HG03060 (cell line): ENCODE results near the gene RAPGEF5.

ENCODE experiments used
- ATAC-seq: cut with Tn5 transposase; IDR thresholded peaks from one replicate; pipeline ENCODE4 v1.9.1; 2021; ENCODE audit warnings: low read depth, moderate number of reproducible peaks; ENCODE audit not compliant: unreplicated experiment

The RAPGEF5 gene

GRCh38 chr7:22356701-22357310 is at the start of gene RAPGEF5:
RAPGEF5 (minus strand) TSS chr7:22357154; CDS start chr7:22357060, 94 bp downstream.
- no peak for ATAC-seq

DNA sequence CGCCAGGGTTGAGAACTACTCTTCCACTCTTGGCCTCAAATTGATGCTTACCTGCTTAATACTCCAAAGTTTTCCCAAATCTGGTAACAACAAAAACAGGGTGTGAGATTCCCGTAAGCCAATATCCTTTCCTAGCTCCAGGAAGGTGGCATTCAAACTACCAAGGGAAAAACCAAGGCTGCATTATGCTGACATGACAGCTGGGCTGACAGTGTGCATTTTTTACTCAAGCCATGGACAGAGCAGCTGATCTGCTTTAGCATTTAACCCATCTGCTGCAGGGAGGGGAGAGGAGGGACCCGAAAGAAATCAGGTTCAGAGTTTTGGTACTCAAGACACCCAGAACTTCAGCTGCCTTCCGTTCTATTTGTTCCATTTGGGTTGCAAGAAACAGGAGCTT is 49.8 kb upstream of the RAPGEF5 start:
- no peak for ATAC-seq

DNA sequence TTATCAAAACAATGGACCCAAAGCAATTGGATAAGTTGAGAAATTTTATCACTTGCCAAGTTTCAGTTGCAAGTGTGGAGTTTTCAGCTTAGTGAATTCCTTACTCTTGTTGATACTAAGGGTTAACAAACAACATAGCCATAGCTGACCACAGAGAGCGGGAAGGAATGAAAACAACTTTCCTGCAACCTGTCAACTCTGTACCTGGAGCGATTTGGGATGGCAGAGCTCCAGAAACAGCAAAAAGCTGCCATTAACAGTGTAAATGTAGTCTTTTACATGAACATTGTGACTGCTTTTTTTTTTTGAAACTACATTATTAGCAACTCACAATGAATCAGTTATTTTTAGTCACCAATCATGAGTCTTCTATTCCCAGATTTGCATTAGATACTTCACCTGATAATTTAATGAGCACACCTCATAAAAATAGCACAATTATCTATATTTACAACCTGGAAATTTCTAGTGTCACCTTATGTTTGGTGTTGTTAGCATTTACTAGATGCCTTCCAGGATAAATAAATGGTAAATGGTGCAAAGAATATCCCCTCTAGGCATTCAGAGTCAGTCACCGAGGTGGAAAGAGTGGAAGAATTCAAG is 47.6 kb upstream of the RAPGEF5 start:
- no peak for ATAC-seq

DNA sequence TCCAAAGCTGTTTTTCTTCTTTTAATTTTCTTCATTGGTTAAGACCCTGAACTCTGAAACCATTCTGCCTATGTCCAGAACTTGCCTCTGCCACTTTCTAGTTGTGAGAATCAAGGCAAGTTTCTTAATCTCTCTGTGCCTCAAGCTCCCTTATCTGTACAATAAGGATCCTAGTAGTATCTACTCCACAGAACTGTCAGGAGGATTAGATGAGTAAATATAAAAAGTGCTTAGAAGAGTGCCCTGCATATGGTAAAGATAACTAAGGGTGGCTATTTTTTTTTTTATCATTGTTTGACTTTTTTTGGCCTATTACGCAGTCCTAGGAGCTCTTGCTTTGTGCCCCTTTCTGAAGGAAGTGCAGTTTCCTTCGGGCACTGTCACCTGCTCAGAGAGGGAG is 46.4 kb upstream of the RAPGEF5 start:
- ATAC-seq, result no peak

GRCh38 chr7:22402250-22402649 is 45.3 kb upstream of the RAPGEF5 start:
- ATAC-seq, result no peak

GRCh38 chr7:22400936-22401553 is 44.1 kb upstream of the RAPGEF5 start:
- ATAC-seq, result no peak

DNA sequence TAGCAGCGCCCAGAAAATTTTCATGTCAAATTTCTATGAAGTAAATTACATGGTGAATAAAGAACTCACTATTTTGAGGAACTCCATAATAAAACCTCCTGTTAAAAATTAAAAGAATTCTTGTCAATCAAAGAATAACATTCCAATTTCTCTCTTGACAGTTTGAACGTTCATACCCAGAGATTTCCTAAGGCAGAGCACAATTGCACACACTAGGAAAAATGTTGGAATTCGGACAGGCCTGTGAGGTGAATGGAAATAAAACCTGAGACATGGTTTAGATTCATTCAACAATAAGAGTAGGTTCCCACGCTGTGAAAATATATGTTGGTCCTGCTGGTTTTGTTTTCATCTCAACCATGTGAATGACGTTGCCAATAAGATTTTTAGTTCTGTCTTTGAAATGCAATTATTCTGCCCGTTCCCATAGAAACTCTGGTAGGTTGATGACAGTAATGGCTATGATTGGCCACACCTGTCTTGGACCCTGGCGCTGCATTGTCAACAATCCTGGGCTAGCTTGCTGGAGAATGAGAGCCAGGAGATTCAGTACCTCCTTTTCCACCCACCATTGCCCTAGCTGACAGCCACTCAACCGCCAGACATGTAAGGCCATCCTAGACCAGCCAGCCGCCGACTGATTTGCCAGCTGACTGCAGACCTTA is 43.3 kb upstream of the RAPGEF5 start:
- ATAC-seq, result no peak

- ATAC-seq, result no peak
These were observed 42.6 kb upstream of the RAPGEF5 start for GRCh38 chr7:22399546-22399945.

DNA sequence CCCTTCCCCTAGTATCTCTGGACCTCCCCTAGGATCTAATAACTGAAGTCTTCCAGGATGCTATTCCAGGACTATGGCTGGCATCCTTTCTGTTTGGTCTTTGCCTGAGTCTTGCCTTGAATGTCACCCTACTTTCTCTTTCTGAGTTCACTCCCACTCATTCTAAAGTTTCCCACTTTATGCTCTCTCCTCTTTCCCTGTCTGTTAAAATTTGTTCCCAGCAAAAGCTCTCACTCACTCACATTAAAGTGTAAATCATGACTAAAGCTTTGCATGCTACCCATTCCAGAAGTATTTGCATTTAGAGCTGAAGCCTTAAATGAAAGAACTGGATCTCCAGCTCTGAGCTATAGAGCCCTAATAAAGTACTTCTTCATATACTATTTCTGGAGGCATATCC is 42.1 kb upstream of the RAPGEF5 start:
- ATAC-seq, result no peak

DNA sequence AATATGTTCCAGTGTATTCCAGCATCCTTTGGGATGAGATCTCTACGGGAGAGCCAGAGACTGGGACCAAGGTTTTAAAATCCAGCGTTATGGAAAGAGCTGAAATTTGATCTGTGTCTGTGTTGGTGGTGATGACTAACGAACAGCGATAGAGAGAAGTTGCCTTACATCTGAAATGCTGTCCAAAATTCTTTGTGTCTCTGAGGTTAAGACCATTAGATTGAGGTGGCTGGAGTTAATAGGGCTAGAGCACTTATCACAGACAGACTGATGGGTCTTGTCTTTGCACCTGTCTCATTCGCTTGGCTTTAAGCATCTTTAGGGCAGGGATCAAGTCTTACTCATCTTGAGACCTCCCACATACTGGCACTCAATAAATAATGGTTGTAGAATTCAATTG is 41.0 kb upstream of the RAPGEF5 start:
- no peak for ATAC-seq

- ATAC-seq, result no peak
These were observed 38.3 kb upstream of the RAPGEF5 start for GRCh38 chr7:22395222-22395621.

GRCh38 chr7:22394739-22395138 is 37.8 kb upstream of the RAPGEF5 start:
- no peak for ATAC-seq

DNA sequence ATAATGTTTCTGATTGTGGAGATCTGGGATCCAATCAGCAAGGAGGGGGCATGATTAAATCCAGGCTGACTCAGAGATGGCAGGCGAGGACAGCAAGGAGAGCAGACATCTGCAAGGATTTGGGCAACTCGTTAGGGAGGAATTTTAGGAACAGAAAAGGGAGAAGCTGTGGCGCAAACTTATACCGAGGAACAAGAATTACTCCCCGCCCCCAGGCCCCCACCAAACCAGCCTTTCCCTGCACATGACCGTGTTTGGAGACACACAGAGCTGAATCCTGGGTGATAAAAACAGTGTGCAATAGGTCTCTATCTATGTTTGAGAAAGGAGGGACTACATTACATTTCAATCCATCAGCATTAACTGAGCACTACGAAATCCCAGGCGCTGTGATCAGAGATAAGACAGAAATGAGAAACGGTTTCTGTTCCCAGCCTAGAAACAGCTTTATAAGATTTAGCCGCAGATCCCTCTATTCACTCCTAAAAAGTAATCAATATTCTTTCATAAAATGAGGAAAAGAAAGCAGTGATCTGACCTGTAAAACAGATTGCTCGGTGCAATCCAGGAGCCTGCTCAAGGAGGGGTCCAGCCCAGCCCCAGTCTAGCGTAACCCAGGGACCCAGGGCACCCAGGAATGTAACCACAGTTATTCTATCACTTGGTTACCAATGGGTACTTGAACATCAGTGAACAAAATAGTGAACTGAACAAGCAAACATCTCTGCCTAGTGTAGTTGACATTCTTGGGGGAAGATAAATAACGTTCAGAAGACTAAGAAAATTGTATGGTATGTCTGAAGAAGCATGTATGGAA is 37.2 kb upstream of the RAPGEF5 start:
- no peak for ATAC-seq

- ATAC-seq, result no peak
These were observed 33.6 kb upstream of the RAPGEF5 start for GRCh38 chr7:22390516-22390915.

DNA sequence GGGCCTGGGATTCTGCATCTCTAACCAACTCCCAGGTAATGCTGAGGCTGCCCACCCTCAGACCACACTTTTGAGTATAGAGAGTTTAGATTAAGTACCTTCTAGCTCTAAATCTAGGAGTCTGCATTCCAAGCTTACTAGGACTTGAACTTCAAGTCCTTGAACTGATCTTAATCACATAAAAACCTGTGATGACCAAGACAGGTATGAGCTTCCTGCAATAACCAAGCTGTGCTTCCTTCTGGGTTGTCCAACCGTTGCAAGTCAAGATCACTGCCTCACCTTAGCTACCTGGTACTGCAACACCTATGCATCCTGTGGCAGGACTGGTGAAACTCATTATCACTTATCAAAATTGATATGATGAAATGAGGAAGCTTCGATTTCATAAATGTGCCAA is 32.9 kb upstream of the RAPGEF5 start:
- no peak for ATAC-seq

- ATAC-seq, result no peak
These were observed 30.6 kb upstream of the RAPGEF5 start for GRCh38 chr7:22387583-22387982.

DNA sequence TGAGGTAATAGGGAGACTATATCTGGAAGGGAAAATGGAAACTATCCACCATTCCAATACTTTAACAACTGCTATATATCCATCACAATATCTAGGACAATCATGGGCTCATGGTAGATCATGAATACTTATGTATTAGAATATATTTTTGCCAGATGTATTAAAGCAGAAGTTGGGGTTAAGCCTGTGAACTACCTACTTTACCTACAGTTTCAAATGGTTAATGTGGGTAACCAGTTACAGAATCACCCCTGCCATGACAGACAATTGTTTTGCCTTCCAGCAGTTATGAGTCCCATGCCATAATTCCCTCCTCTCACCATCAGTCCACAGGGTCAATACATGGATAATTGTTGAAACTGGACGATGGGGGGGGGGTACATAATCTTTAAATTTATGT is 29.9 kb upstream of the RAPGEF5 start:
- ATAC-seq, result peak; percentile 32

DNA sequence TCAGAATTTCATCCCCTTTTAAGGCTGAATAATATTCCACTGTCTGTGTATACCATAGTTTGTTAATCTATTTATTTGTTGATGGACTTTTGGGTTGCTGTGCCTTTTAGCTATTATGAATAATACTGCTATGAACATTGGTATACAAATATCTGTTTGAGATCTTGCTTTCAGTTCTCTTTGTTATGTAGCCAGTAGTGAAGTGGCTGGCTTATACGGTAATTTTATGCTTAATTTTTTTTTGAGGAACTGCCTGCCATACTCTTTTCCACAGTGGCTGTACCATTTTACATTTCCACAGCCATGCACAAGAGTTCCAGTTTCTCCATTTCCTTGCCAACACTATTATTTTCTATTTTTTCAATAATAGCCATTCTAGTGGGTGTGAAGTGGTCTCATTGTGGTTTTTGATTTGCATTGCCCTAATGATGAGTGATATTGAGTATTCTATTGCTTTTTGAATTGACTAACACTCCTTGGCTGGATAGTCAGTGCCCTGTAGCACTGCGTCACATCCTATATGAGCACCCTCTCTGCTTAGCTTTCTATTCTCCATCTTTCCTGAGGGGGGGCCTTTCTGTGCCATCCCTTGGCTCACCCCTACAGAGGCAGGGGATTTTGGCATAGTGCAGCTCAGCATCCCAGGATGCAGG is 29.4 kb upstream of the RAPGEF5 start:
- peak; percentile 56 for ATAC-seq

DNA sequence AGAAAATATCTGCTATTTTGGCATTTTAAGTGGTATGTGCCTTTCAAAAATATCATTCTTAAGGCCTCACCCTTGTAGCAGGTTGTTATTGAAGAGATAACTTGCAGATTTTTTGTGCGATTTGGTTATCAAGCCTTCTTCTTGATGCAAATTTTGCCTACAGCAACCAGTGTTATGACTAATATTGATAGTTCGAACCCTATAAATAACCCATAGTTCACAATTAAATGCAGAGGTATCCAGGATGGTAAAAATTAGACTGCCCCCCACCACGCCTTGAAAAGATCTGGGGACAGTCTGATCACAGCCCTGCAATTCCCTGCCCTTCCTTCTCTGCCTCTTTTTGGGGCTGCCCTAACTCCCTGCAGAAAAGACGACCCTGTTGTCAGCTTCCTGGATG is 28.4 kb upstream of the RAPGEF5 start:
- no peak for ATAC-seq

- no peak for ATAC-seq
These were observed 23.4 kb upstream of the RAPGEF5 start for GRCh38 chr7:22380333-22380732.
